Activated T-helper 1 cell treated with Interleukin-2 at 50 U/mL for 16 hours (primary cell): Measurements from ENCODE around the gene EFNB2.
A peak's percentile ranks its signal among the peaks of the same experiment; 100 is the strongest.

Experiments
- DNase-seq: peaks from one replicate; pipeline ENCODE4 v3.0.0-alpha.2; 2020; ENCODE audit warnings: low read depth

EFNB2 gene

DNA sequence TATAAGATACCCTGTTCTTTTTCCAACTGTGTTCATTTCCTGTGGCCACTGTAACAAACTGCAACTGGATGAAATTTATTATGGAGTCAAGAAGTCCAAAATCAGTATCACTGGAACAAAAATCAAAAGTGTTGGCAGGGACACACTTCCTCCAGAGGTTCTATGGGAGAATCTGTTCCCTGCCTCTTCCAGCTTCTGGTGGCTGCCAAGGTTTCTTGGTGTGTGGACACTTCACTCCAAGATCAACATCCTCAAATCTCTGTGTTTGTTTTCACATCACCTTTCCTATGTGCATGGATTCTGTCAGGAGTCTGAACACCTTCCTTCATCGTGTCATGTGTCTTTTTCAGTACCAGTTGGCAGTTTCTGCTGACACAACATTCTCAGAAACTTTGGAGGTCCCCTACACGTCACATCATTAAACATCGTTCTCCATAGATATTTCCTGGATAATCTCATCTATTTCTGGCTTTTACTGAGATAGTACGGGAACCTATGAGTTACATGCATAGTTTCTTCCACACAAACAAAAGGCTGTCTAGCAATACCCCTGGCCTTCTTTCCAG is 15.2 kb upstream of the EFNB2 start:
- DNase-seq = no peak

DNA sequence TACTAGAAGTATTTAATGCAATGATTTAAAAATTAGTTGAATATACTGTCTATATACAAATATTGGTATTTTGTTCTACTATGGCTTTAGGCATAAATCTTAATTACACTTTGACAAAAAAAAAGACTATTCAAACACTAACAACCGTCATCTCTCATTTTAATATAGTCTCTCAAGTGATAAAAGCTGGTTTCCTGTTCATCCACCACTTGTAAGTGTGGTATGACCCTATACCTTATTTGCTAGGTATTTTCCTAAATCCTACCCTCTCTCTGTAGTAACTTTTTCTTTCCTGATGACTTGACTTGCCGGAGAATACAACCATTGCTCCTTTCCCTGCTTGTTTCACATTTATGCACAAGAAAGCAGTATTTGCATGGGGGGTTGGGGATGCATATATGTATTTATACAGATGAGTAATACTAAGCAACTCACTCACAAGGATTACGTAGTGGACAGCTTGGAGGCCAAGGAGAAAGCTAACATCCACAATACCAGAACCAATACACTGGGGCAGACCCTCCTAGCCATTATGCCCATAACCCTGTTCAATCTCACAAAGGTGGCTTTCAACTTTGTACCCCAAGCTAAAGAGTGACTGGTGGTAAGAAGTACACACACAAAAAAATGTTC is 12.7 kb upstream of the EFNB2 start:
- no peak for DNase-seq

DNA sequence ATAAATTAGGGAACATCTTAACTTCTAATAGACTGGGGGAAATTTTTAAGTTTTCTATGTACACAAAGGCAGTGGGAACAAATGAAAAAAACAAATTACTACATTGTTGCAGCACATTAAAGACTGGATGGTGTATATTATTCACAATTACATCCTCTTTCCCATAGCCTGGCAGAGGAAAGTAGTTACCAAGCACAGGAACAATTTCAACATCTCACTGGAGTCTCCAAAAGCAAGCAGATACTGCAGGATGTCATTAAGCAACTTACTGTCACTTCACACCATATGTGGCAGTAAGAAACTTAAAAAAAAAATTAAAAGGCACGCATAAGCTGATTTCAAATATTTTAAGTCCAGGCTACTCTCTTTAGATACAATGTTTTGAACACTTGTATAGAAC is 6.4 kb upstream of the EFNB2 start:
- no peak for DNase-seq

DNA sequence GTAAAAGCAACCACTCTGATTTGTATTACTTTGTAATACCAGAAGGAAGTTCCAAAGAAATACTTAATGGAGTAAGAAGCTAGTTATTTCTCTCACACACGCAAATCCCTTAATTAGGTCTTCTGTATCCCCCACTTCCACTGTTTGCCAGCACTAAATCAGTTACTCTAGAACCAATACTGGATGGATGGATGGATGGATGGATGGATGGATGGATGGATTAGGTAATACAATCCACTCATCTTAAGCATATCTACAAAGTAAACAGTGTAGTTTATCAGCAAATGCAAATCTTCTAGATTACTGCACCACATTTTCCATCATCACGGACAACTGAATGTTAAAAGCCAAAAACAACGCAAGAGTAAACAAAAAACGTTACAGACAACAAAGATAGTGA is 5.2 kb upstream of the EFNB2 start:
- no peak for DNase-seq

DNA sequence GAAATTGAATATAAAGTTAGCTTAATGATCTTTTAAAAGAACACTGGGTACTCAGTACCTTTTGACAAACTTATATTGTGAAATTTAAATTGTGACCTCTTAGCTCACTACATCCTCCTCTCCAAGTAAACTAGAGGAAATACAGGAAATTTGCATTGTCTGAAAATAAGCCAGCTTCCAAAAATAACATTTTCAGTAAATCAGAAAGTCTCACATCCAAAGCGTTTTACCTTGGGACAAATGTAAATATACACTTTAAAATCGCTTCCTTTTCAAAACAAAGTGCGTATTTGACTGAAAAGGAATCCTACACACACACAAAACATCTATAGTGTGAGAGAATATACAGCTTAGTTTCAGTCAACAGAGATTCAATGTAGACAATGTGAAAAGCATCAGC is 2.1 kb upstream of the EFNB2 start:
- DNase-seq = no peak

DNA sequence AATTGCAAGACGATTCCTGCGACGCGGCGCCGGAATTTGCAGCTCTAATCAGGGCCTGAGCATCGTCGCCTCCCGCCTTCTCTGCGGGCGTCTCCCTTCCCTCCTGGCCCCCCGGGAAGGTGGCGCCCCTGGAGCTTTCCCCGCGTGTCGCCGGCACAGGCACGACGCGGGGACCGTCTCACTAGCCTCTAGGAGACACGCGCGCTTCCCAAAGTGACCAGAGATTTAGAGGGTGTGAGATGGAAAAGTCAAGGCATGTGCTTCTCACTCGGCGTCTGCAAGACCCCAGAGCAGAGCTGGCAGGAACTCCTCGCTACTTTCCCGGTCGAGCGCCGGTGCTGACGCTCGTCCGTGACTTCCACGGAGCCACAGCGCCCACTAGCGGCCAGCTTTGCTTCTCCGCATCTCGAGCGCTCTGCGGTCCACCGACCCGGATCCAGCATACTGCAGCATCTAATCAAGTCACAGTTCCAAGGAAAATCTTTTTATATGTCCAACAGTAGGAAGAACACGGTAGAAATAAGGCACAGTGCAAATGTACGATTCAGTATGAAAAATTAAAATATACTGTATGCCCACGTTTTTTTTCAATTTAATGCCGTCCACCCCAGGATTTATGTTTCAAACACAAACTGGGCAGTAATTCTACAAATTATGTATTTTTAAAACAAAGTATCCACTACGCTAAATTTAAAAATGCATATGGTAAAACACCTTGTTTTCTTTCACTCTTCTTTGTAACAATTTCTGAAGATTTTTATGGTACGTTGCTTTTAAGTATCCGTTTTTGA is 977 bp upstream of the EFNB2 start:
- DNase-seq = peak; percentile 76

DNA sequence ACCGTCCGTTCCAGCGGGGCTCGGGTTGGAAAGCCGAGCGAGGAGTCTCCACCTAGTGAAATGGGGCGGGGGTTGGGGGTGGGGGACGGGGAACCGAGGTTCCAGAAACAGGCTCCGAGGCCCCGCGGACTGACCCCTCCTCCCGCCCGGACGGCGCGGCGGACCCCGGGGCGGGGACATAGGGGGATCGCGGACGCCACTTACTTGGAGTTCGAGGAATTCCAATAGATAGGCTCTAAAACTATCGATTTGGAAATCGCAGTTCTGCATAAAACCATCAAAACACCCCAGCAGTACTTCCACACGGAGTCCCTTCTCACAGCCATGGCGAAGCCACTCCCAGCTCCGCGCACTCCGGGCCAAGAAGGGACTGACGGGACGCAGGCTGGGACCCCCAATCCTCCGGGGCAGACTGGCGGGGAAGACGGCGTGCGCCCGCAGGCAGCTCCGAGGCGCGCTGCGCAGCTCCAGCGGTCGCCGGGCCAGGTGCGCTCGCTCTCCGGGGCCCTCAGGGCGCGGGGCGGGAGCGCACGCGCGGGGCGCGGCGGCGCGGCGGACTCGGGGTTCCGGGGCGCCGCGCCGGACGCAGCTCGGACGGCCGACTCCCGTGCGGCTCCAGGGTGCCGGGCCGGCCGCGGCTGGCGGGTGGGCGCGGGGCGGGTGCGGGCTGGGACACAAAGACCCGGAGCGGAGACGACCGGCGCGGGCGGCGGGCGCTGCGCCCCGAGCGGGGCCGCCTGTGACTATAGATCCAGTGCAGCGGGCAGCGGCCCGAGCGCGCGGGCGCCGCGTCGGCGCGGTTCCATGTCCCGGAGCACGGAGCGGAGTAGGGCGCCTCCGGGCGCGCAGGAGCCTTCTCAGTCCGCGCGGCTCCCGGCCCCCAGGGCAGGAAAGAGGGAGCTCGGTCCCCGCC is 567 bp downstream of the EFNB2 start:
- DNase-seq = no peak

DNA sequence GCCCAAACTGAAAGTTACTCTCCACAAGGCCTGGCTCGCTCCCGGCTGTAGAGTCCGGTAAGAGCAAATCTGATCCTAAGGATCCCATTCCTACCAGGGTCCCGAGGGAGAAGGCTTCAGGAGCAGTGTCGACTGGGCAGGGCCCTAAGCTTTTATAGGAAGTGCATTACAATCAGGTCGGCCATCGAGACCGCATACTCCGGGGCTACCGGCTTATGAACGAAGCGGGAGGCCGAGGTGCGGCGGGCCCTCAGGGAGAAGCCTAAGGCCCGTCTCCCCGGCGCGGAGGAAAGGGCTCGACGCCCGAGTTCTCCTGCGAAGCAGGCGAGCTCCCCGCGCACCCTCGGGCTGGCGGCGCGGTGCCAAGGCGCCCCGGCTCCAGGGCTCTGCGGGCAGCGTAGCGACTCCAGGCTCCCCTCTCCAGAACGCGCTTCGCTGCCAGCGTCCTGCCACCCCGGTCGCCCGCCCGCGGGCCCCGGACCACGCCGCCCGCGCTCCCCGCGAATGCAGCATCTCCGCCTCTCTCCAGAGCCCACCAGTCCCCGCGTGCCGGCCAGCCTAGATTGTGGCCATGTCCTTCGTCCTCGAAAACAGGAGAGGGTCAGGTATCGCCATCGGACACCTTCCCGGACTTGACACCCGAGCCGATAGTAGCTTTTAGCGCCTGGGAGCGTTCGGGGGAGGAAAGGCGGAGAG is 1.4 kb downstream of the EFNB2 start:
- no peak for DNase-seq

DNA sequence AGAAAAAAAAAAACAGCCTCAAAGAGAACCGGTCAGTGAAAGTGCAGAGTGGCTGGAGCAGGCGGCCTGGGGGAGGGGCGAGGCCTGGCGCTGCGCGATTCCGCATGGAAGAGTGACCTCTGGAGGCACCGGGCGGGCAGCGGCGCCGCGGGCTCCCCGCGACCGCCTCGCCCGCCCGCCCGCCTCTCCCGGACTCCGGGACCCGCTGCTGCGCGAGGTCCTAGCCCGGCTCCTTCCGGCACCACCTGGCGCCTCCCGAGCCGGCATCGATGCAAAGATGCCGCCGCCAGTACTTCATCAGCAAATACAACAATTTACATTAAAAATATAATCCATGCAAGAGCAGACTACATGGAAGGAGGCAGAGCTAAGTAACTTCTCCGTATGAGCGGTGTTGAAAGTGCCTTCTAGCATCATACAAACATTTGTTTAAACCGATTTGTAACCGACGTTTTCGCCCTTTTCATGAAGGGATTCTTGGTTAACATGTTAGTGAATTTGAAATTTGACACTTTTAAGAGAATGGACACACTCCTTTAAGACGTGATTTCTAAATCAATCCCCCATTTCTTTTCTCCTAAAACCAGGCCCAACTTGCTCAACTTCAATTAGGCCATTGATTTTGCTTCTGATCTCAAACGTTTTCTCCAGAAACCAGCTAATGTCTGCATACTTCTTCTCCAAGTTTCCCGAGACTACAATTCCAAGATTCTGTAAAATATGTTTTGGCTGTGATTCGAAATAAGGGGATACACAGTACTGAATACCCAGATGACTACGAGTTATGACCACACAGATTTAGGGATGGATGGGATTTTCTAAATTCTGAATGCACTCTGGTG is 2.1 kb downstream of the EFNB2 start:
- DNase-seq = no peak

DNA sequence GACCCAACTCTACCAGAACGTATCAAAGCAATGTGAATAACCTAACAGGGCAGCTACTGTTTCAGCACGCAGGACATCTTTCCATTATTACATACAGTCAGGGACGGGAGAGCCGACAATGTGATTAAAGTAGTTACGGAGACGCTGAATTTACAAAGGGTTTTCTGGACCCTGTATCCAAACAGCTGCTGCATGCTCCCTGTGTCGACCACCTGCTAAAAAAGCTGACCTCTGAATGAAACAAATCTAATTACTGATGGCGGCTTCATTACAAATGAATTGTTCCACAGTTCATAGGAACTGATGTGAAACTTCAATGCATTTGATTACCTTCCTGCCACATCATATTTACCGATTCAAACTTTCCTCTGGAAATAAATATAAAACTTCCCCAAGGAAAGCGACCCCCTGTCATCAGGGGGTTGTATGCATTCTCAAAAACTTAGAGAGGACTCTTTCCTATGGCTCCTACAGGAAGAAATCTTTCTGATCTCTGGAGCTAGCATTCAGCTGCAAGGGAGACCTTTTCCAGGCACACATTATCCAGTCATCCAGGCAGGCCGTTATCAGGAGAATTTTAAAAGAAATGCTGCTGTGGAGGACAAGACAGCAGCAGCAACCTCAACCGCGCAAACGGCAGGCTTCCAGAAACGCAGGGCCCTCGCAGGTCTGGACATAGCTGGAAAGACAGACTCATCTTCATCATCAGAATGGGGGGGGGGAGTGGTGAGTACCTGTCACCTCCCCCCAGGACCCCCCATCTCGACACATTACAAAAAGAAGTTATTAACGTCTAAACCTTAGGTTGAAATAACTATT is 3.1 kb downstream of the EFNB2 start:
- DNase-seq = no peak

DNA sequence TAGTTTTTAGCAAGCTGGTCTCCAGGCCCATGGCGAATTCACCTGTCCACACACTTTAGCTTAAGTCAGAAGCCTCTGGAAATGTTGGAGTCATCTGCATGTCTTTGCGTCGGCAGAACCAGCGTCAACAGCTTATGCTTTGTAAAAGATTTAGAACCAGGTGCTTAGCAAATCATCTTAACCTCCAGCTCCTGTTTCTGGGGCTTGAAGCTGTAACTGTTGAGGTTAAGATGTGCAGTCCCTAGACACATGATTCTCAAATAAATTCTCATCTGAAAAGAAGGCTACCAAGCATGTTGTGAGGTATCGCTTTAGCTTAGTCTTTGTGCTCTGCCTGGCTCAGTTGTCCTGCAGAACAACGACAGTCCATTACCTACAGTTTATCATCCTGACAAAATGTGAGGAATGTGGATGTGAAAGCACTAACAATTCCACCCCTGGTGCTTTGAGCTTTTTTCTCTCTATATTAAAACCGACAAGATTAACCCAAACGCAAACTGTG is 4.4 kb downstream of the EFNB2 start:
- DNase-seq = no peak

DNA sequence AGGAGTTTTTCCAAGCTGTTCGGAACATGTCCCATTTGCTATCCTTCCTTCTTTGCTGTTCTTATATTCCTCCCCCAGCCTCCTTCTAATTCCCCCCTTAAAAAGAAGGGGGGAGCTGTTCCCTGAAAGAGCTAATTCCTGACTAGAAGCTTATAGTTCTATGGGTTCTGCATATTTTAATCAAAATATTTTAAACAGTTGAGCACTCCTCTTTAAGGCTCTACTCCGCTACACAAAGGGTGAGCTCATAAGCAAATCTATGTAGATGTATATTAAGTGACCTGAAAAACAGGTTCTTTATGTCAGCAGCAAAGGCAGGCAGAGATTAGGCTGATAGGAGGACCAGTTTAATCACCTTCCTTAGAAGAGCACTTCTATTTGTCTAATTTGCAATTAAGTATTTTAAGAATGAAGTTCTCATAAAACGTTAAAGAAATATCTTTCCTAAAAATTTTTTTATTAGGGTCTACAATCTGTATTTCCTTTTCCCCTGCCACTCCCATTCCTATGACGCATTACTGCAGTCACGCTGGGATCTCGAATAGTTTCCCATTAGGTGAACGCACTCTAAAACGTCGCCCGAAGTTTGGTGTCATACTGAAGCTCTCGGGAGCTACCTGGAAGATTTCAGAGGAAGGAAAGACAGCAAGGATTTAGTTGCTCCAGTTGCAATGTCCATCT is 5.2 kb downstream of the EFNB2 start:
- no peak for DNase-seq

DNA sequence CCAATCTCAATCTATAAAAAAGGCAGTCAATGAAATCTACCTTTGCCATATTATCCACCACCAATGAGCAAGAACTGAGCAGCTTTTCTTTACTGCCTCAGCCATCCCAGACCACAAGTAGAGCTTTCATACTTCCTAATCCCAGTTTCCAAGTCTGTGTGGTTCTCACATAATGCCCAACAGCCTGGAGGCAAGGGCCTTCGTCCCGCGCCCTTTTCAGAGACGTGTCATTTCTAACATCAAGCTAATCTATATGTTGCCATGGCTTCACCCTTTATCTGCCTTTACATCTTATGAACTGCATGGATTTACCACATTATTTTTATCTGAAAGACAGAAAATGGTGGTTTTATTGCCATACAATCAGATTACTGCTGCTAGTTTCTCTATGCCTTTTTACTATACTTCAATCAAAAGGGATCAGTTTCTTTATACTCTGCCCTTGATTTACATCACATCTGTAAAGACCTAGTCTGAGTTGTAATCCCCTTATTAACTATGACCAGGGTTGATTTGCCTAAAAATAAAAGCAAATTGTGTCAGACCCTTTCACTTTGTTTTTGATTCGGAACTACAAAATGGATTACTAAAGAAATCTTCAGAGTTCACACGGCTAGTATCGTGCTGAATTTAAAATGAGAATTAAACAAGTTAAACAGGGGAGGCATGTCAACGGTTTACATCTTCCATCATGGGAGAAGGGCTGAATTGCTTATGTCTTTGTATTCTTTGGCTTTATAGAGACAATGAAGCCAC is 5.9 kb downstream of the EFNB2 start:
- no peak for DNase-seq

DNA sequence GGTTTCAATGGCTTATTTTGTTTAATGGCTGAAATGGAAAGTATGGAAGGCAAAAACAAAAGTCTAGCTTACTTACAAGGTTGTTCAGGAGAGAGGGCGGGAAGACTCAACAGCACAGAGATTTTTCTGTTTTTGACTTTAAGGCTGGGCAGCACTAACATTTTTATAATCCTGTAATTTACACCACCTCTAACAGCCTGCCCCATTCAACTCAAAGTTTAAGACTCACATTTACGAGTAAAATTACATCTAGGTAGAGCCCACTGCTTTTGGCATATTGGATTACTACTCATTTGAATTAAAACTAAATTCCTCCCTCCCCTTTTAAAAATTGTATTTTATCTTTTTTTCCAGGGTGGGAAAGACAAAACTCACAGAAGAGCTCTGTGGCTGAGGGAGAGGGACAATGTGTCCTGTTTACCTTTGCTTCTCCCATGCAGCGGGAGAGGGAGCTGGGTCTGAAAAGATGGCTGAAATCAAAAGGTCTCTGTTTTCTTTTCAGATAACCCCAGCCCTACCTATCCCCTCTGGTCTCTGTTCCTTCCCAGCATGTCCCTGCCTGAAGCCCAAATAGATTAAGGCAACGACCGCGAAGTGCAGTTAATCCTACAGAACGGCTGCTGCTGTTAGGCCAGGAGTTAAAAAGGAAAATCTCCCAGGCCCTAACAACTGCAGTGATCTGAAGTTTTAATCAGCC is 6.6 kb downstream of the EFNB2 start:
- DNase-seq = no peak

DNA sequence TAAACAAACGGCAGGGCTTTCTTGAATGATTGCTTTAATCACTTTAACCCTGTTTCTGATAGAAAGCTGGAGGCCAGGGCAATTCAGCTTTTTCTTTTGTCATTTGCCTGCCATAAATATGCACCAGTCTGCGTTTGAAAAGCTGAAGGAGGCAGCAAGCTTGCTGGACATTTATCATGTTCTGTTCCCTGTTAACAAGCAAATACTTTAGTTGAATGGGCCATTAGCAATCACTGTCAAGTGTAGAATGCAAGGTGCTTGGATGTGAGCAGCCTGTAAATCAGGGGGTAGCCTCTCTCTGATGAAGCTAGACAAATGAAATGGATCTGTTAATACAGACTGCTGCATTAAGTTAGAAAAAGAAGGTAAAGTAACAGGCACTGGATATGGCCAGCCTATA is 7.6 kb downstream of the EFNB2 start:
- DNase-seq = no peak

DNA sequence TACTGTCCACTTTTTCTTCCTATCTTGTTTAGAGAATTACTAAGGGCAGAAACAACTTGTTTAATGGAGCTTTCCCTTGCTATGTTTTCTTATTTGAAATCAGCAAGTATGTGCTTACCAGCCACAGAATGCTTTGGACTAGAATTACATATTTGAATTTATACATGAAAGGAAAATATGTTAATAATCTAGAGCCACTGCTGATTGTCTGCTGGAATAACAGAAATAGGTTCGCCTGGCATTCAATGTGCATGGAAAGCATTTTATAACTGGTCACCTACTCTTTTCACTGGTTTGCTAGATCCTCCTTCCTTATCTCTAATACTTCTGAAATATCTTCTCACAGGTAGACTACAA is 8.0 kb downstream of the EFNB2 start:
- no peak for DNase-seq

DNA sequence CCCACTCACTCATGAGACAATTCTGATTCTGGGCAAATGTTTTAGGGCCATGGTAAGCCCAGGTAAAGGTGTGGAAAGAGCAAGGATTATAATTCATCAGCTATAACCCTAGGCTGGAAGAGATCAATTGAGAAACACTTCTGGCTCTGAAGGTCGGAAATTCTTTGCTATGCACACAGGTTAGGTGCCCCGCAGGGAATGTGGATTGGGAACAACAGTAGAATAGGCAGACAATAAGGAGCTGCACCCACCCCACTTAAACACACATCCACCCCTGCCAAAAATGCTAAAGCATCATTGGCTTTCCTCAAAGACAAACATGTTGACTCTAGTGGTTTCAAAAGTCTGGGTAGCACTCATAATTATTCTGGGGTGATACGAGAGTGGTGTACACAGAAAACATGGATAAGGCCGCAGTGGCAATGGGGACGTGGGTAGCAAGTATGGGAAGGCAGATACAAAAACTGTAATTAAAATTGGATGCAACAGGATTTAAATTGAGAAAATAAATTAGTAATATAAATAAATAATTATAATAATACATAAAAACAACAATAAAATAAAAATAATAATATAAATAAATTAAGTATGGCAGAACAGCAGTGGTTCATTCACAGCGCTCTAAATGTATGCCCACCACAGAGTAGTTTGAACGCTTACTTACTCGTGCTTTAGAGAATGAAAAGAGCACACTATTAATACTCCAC is 8.6 kb downstream of the EFNB2 start:
- no peak for DNase-seq
